K562 (cell line): Measurements from ENCODE around the gene C1QL2.

Source experiments
- CHD7 ChIP-seq: fragments of 200-600 bp; sonication (generic); IDR thresholded peaks from one replicate; pipeline ENCODE4 v1.6.1; 2012; ENCODE audit warnings: mild to moderate bottlenecking, low read depth, low read length, inconsistent platforms
- KAT2B ChIP-seq: IDR thresholded peaks from one replicate; pipeline ENCODE4 v1.6.1; 2012; ENCODE audit warnings: low read depth, mild to moderate bottlenecking, control low read depth, inconsistent platforms, low read length, moderate library complexity
- KDM1A ChIP-seq, 2 experiments: fragments of 450-650 bp; IDR thresholded peaks; 2 replicates each; pipeline ENCODE4 v1.6.1; 2016; ENCODE audit warnings: mild to moderate bottlenecking in 2 of 2
- MLLT1 ChIP-seq, 2 experiments: fragments of 450-650 bp; IDR thresholded peaks; 2 replicates each; pipeline ENCODE4 v1.6.1; 2016
- MNT ChIP-seq, 2 experiments: fragments of 450-650 bp; conservative IDR thresholded peaks; 2 replicates each; pipeline ENCODE4 v1.6.1; 2017; ENCODE audit warnings: mild to moderate bottlenecking in 2 of 2, moderate library complexity in 2 of 2
- NCOA6 ChIP-seq: fragments of 450-650 bp; IDR thresholded peaks from 2 replicates; pipeline ENCODE4 v1.6.1; 2017; ENCODE audit warnings: mild to moderate bottlenecking
- POLR2A ChIP-seq: fragments of 450-650 bp; conservative IDR thresholded peaks from 2 replicates; pipeline ENCODE4 v1.6.1; 2016
- POLR2AphosphoS5 ChIP-seq: IDR thresholded peaks from 2 replicates; pipeline ENCODE4 v1.6.1; 2011; ENCODE audit warnings: mild to moderate bottlenecking, low read depth, low read length, moderate library complexity; ENCODE audit not compliant: control insufficient read depth, insufficient read depth
- SP1 ChIP-seq: sonication (generic); formaldehyde crosslinking; IDR thresholded peaks from 2 replicates; pipeline ENCODE4 v1.8.1; 2022; ENCODE audit warnings: mild to moderate bottlenecking, missing genetic modification reagents

- TF ChIP-seq MLLT1 (IDR thresholded peaks at IDR 0.05) (no peak), MNT (conservative IDR thresholded peaks at IDR 0.05) (no peak), POLR2A (no peak), KDM1A (IDR thresholded peaks at IDR 0.05) (no peak), KAT2B (no peak), POLR2AphosphoS5 (no peak), CHD7 (no peak), NCOA6 (no peak), SP1 (CRISPR knock-in tag) (no peak)
Measured at GRCh38 chr2:119178776-119179175, 20.2 kb upstream of the C1QL2 start.
